Measurements from ENCODE around the gene PRKG1. TPM values are rescaled to one million over a fixed set of nuclear protein-coding genes. Genes with fewer than 3 reads are reported as not detected.

The PRKG1 gene
- total and polyA plus RNA-seq, 2 experiments from 2014 or later, result 18.2 to 21.1 TPM

- TF ChIP-seq CTCF (conservative IDR thresholded peaks at IDR 0.05; ENCODE audit: low read depth in 2 of 2) (no peak), ETS1 (IDR thresholded peaks at IDR 0.05) (no peak), ZNF114 (CRISPR knock-in tag; IDR thresholded peaks at IDR 0.05) (no peak), NANOG (IDR thresholded peaks at IDR 0.05; ENCODE audit: borderline replicate concordance) (no peak), ZNF331 (CRISPR knock-in tag; IDR thresholded peaks at IDR 0.05; ENCODE audit: low read depth) (no peak), STAT1 (IDR thresholded peaks at IDR 0.05; ENCODE audit: unreplicated experiment) (no peak), EZH2 (IDR thresholded peaks at IDR 0.05; ENCODE audit: low read depth, unreplicated experiment) (no peak), POLR2AphosphoS5 (IDR thresholded peaks at IDR 0.05; ENCODE audit: low read depth) (no peak), JUNB (IDR thresholded peaks at IDR 0.05; ENCODE audit: unreplicated experiment) (no peak)
- TF ChIP-seq, protein P1, sequence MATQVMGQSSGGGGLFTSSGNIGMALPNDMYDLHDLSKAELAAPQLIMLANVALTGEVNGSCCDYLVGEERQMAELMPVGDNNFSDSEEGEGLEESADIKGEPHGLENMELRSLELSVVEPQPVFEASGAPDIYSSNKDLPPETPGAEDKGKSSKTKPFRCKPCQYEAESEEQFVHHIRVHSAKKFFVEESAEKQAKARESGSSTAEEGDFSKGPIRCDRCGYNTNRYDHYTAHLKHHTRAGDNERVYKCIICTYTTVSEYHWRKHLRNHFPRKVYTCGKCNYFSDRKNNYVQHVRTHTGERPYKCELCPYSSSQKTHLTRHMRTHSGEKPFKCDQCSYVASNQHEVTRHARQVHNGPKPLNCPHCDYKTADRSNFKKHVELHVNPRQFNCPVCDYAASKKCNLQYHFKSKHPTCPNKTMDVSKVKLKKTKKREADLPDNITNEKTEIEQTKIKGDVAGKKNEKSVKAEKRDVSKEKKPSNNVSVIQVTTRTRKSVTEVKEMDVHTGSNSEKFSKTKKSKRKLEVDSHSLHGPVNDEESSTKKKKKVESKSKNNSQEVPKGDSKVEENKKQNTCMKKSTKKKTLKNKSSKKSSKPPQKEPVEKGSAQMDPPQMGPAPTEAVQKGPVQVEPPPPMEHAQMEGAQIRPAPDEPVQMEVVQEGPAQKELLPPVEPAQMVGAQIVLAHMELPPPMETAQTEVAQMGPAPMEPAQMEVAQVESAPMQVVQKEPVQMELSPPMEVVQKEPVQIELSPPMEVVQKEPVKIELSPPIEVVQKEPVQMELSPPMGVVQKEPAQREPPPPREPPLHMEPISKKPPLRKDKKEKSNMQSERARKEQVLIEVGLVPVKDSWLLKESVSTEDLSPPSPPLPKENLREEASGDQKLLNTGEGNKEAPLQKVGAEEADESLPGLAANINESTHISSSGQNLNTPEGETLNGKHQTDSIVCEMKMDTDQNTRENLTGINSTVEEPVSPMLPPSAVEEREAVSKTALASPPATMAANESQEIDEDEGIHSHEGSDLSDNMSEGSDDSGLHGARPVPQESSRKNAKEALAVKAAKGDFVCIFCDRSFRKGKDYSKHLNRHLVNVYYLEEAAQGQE (IDR thresholded peaks at IDR 0.05; ENCODE audit: unreplicated experiment), result no peak
Observed at GRCh38 chr10:51642581-51642980, 568.3 kb downstream of the PRKG1 start (continued).

GRCh38 chr10:51643734-51644133, 569.4 kb downstream of the PRKG1 start:
- no peak for TF ChIP-seq CTCF (conservative IDR thresholded peaks at IDR 0.05; ENCODE audit: low read depth in 2 of 2)
- TF ChIP-seq JUNB (IDR thresholded peaks at IDR 0.05; ENCODE audit: unreplicated experiment), result no peak
- no peak for TF ChIP-seq ZNF331 (CRISPR knock-in tag; IDR thresholded peaks at IDR 0.05; ENCODE audit: low read depth)
- no peak for TF ChIP-seq ETS1 (IDR thresholded peaks at IDR 0.05)
- TF ChIP-seq NANOG (IDR thresholded peaks at IDR 0.05; ENCODE audit: borderline replicate concordance), result no peak
- no peak for TF ChIP-seq EZH2 (IDR thresholded peaks at IDR 0.05; ENCODE audit: low read depth, unreplicated experiment)
- TF ChIP-seq EZH2phosphoT487 (IDR thresholded peaks at IDR 0.05; ENCODE audit: unreplicated experiment), result no peak
- TF ChIP-seq ZNF114 (CRISPR knock-in tag; IDR thresholded peaks at IDR 0.05), result no peak
- no peaks in the 10 kb centered on the region for H3K27me3 Mint-ChIP-seq (ENCODE audit: insufficient read depth, low read depth, poor library complexity)
- no peaks in the 10 kb centered on the region for H4K20me1 ChIP-seq (replicated peaks; ENCODE audit: insufficient read depth)
- no peaks in the 10 kb centered on the region for H3K36me3 Mint-ChIP-seq (ENCODE audit: low read depth)
- H3K4me1 ChIP-seq (ENCODE audit: insufficient read depth), result peaks cover under 1% of the 10 kb centered on the region; the same call in 1 of the 2 replicates
- no peaks in the 10 kb centered on the region; the same call in 1 of the 3 replicates for H3K4me1 Mint-ChIP-seq
- H3K79me2 ChIP-seq (replicated peaks; ENCODE audit: insufficient read depth), result no peaks in the 10 kb centered on the region
- H3K4me3 Mint-ChIP-seq, result no peak overlapping the region
- ATAC-seq (no peak), DNase-seq (ENCODE audit: low spot score) (no peak)
- no peak overlapping the region for H3K27ac ChIP-seq (ENCODE audit: low read depth)
- H3K27ac Mint-ChIP-seq, result no peak overlapping the region
- H3K4me3 ChIP-seq, result no peak overlapping the region
- H3K9me3 Mint-ChIP-seq, result no peaks in the 10 kb centered on the region
- H3K36me3 ChIP-seq (ENCODE audit: insufficient read depth), result no peaks in the 10 kb centered on the region
- H3F3A ChIP-seq (replicated peaks; ENCODE audit: low read depth), result no peaks in the 10 kb centered on the region
- no peak overlapping the region for H2AFZ ChIP-seq
- no peaks in the 10 kb centered on the region for H3K9me2 ChIP-seq (ENCODE audit: insufficient read depth)
- H3K4me2 ChIP-seq, result no peak overlapping the region
- no peaks in the 10 kb centered on the region for H3K27me3 ChIP-seq (ENCODE audit: insufficient read depth)

All from GM23338 (cell line).